GM18873 (cell line): Measurements from ENCODE around the gene SCAANT1.

Experiments
- ATAC-seq: cut with Tn5 transposase; IDR thresholded peaks from one replicate; pipeline ENCODE4 v1.9.1; 2021; ENCODE audit warnings: mild to moderate bottlenecking, moderate library complexity, moderate number of reproducible peaks; ENCODE audit not compliant: unreplicated experiment, low FRiP score

Gene SCAANT1

DNA sequence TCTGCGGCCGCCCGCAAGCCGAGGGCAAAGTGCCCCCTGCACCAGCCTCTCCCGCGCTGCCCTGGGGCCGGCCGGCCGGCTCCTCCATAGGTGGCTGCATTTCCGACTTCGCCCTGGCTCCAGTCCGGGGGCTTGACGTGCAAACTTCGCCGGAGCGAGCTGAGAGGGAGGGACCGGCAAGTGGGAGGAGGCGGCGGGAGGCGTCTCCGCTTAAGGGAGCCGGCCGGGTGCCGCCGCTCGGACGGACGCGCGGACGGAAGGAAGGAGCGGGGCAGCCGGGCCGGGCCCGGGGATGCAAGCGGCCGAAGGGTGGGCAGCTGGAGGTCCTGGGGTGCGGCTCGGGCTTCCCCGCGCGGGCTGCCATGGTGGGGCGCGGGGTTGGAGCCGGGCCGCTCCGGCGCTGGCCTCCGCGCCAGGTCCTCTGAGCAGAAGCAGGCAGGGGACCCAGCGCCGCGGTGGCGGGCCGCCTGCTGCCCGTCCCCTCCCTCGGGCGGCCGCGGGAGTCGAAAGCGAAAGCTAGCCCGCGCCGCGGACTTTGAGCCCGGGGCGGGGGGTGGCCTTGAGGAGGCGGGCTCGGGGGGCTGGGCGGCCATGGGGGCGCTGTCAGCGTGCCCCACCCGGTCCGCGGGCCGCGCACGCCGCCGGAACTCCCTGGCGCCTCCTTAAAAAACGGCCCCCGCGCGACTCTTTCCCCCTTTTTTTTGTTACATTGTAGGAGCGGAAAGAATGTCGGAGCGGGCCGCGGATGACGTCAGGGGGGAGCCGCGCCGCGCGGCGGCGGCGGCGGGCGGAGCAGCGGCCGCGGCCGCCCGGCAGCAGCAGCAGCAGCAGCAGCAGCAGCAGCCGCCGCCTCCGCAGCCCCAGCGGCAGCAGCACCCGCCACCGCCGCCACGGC lies at the start of gene SCAANT1:
TSS of gene SCAANT1 (minus strand) at position 511 of the 895 bp plus-strand sequence.
- peak; percentile 79 for ATAC-seq

DNA sequence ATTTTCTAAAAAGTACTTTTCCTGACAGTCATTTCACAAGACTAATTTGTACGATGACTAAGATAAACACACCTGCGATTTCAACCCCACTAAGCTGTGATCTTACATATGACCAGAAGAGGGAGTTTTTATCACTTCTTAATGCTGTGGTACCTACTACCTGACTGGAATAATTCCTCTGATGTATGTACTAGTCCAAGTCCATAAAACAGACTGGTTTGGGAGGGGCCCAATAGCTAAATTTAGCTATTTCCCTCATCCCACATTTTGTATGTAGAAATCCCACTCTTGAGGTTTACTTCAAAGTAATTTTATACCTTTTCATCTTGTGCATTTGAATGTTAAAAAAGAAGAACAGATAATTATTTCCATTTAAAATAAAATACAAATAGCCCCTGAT lies 49.7 kb upstream of the SCAANT1 start:
- peak; percentile 79 for ATAC-seq

DNA sequence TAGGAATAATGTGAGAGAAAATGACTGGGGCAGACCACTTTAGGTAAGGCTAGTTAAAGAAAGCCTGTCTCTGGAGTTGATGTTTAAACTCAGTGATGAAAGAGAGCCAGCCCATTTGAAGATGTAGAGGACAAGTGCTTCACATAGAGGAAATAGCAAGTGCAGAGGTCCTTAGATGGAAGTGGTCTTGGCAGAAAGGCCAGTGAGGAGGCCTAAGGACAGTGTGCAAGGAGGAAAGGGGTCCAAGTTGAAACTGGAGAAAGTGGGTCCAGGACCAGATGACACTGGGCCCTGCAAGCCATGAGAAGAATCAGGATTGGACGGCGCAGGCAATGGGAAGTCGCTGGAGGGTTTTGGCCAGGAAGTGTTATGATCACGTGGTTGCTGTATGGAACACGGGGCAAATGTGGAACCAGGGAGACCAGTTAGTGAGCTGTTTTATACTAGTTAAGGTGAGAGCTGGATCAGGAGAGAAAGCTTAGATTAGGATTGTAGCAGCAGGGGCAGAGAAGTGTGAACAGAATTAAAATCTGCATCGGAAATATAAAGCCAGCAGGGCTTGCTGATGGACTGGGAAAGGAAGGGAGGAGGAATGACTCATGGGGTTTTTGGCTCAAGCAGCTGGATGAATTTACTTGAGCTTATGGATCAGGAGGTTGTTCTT lies 48.0 kb upstream of the SCAANT1 start:
- no peak for ATAC-seq

DNA sequence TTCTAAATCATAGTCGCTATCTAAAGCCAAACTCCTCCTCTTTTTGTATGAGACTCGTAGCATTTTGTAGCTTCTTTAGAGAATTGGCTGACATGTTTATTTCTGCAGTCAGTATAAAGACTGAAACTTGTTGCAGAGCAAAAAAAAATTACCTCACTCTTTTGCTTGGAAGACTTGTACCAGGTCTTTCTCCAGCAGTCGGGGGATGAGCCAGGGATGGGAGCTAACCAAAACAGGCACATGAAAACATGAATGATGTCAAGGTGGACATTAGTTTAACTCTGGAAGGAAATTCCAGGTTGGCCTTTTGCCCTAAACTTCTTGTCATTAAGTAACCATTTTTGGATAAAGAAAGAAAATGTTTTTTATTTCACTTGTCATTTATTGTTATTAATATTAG lies 47.0 kb upstream of the SCAANT1 start:
- no peak for ATAC-seq

DNA sequence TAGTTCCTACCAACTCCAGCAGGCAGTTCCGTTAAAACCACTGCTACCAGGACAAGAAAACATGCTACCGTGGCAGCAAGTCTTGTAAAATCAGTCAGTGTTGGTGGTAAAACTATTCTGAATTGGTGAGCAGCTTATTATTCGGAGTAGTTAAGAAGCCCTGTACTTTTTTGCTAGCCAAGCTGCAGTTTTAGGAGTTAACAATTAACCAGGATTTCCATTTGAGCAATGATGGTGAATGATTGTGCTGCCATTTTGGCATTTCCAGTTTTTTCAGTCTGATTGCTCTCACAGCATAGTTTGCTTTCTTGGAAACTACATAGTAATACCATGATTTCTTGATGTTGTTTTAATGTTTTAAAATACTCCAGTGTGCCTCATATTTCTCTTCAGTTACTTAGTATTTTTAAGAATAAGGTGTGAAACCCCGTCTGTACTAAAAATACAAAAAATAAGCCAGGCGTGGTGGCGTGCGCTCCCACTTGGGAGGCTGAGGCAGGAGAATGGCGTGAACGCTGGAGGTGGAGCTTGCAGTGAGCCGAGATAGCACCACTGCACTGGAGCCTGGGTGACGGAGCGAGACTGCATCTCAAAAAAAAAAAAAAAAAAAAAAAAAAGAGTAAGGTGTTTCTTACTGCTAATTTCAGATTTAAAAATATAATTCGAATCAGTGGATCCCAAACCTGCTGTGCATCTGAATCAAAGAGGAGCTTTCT lies 43.8 kb upstream of the SCAANT1 start:
- no peak for ATAC-seq

DNA sequence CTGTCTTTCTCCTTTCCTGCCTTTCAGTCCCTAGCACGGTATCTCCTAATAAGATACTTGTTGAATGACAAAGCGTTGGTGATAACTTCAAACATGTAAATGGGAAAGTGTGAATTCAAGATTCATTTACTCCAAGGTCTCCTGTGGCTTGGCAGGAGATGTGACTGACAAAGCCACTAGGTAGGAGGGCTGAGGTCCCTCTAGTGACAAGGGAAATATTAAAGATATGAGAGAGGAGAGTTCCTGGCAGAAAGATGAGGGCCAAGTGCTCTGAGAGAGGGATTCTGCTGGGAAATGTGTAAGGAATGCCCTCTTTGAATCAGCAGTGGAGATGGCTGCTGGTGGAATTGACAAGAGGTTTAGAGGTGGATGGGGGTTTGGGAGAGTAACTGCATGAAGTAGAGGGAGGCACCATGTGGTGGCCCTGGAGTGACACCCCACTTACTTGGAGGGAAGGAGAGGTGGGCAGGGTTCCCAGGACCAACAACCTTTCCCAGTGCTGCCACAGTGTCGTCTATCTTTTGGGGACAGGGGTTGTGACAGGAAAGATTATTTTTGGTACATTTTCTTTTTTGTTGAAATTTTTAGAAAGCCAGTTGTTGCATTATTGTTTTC lies 43.0 kb upstream of the SCAANT1 start:
- ATAC-seq: no peak

DNA sequence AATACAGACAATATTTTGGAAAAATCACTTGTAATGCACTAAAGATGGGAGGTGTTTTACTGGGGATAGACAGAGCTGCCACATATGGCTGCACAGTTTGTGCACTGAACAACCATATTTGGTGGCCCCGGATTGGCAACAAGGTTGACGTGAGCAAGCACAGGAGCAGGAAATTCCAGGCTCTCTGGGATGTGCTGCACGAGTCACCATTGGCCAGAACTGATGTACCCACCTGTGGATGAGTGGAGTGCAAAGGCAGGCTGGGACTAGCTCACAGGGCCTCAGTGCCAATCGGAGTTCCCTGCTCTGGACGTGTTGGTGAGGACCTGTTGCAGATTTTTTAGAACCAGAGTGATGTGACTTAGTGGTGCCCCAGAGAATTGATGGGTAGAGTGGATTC lies 42.0 kb upstream of the SCAANT1 start:
- ATAC-seq: no peak

DNA sequence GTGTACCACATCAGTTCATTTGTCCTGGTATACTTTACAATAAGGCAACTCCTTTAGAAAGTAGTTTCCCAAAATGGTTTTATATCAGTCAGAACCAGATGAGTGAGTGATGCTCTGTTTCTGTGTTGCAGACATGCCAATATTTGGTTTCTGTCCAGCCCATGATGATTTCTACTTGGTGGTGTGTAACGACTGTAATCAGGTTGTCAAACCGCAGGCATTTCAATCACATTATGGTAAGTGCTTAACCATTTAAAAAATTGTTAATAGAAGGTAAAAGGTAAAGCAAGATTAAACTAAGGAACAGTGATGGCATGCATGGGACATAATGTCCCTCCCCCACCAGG lies 40.0 kb upstream of the SCAANT1 start:
- no peak for ATAC-seq

DNA sequence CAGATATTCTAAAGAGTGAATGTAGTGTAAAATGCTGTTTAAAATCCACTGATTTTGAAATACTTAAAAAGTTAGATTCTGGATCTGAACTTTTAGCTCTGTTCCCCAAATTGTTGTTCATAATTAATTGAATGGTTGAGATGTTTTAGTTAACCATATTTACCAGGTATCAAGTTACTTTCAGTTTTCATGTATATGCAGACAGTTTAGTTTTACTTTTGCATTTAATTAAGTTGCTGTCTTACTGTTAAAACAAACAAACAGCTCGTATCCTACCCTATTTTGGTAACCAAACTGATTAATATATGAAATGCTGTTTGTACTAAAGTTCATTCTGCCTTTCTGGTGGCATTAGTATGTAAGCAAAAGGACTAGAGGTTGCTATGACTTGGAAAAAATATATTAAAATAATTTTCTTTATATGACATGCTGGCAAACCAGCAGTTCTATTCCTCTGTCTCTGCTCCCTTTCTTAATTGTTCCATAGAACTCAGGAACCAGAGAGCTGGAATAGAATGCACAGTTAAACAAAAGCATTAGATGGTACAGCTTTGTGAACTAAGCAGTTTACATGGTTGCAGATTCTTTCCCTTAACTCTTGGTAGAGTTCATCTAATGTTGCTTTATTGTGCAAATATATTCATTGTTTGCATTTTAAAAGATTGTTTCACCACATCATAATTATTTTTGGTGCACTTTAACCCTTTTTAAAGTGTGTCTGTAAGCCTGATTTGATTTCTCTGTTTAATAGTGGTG lies 39.5 kb upstream of the SCAANT1 start:
- no peak for ATAC-seq

DNA sequence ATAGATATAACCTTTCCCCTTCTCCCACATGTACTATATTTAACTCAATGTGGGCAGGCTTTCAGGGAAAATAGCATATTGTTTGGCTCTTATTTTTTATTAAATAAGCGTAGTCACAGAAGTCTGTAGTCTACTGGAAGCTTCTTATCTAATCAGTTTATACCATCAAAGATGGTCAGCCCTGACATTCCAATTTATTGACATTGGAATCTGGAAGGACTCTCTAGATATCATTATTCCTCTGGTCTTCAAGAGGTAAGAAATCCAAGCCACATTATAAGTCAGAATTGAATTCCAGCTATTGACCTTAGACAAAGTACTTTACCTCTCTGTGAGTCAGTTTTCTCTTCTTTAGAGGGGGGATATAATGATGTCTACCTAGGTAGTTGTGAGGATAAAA lies 38.5 kb upstream of the SCAANT1 start:
- ATAC-seq: no peak

DNA sequence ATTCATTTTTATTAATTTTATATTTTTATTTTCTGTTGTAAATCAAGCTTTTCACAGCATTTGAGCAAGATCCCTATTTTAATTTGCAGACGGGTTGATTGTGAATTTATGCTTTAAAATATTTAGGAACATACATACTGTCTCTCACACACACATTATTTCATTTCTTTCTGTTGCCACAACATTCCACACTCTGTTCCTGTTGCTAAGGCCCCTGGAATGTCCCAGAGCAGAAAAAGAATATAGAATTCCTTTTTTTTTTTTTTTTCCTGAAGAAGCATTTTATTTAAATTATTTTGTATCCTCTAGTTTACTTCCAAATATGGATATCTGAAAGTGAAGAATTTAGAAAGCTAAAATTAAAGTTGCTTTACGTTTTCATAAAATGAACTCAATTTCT lies 36.8 kb upstream of the SCAANT1 start:
- no peak for ATAC-seq

DNA sequence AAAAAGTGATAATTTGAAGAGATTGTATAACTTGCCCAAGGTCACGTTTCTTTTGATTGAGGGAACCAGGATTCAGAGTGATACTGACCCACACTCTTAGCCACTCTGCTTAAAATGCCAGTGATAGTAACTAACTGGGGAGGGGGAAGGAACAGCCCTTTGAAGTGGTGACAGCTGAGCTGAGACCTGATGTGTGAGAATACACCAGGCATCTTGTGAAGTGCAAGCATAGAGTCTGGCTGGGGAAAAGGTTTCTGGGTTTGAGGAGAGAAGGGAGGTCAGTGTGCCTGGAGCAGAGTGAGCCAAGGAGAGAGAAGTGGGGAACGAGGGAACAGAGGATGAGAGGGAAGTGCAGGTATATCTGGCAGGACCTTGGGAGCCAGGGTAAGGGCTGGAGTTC lies 35.4 kb upstream of the SCAANT1 start:
- no peak for ATAC-seq

DNA sequence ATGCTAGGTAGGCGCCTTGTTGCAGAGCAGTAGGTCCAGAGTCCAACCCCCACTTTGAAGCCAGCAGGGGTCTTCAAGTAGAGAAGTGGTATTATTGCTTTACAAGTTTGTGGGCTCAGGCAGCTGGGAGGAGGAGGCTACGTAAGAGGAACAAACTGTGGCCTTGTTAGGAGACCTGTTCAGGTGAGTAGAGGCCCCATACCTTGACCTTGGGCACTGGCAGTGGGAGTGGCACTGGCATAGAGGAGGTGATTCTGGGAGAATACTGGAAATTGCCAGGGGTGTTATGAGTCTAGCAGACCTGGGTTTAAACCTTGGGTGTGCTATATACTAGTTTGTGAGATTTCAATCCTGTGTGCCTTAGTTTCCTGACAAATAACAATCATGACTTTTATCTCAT lies 34.6 kb upstream of the SCAANT1 start:
- ATAC-seq: no peak

DNA sequence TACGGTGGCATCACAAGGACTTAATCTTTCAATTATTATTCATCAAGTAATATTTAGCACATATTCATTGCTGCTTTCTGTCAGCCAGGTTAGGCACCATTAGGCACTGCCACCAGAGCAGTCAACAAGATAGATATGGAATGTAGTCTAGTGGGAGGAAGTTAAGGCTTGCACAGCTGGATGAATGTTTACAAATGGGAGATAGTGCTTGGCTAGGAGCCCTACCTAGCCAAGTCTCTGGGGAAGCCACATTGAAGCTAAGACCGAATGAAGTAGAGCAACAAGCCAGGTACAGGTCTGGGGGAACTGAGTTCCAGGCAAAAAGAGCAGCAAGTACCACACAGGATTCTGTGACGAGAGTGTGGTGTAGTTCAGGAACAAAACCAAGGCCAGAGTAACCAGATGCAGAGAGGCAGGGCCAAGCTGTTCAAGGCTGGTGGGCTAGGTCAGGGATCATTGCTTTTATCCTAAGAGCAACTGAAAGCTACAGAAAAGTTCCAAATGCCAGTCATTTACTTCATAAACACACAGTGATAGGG lies 33.4 kb upstream of the SCAANT1 start:
- no peak for ATAC-seq

DNA sequence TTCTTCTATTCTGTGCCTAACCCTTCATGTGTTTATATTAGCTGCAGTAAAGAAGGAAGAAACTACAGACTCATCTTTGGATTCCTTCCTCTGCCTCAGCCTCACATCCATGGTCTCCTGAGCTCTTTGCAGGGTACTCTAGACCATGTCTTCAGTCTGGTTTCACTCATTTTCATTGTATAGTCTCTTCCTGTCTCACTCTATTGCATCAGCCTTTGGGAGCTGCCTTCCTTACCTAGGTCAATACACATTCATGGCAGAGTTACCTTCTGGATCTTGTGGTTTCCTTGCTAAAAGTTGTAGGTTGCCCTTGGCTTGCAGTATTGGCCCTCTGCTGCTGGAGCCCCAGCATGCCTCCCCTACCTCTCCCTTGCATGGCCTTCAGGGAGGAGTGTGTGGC lies 31.5 kb upstream of the SCAANT1 start:
- no peak for ATAC-seq

DNA sequence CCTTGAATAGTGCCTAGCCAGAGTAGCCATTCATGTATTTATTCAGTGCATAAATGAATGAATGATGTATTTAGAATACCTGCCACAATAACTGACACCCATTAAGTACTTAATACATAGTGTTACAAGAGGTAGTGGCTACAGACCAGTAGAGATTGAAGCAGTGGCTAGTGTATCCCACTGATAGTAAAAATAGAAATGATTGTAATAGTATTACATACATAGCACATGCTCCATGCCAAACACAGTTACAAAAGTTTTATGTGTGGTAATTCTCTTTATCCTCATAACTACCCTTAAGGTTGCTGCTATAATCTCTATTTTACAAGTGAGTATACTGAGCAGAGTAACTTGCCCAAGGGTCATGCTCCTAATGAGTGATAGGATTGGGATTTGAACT lies 30.3 kb upstream of the SCAANT1 start:
- no peak for ATAC-seq

DNA sequence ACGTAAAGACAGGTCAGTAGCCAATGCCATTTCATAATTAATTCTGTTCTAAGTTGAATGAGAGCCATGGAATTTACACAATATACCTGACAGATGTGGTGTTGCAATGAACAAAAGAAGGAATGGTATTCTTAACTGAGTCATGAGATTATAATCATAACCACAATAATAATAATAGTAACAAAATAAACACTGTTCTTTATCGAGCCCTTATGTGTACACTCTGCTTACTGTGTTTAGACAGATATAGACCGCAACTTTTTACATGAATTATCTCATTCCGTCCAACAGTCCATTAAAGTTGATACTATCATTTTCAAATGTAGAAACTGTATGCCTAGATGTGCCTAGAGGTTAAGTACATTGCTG lies 28.2 kb upstream of the SCAANT1 start:
- no peak for ATAC-seq

DNA sequence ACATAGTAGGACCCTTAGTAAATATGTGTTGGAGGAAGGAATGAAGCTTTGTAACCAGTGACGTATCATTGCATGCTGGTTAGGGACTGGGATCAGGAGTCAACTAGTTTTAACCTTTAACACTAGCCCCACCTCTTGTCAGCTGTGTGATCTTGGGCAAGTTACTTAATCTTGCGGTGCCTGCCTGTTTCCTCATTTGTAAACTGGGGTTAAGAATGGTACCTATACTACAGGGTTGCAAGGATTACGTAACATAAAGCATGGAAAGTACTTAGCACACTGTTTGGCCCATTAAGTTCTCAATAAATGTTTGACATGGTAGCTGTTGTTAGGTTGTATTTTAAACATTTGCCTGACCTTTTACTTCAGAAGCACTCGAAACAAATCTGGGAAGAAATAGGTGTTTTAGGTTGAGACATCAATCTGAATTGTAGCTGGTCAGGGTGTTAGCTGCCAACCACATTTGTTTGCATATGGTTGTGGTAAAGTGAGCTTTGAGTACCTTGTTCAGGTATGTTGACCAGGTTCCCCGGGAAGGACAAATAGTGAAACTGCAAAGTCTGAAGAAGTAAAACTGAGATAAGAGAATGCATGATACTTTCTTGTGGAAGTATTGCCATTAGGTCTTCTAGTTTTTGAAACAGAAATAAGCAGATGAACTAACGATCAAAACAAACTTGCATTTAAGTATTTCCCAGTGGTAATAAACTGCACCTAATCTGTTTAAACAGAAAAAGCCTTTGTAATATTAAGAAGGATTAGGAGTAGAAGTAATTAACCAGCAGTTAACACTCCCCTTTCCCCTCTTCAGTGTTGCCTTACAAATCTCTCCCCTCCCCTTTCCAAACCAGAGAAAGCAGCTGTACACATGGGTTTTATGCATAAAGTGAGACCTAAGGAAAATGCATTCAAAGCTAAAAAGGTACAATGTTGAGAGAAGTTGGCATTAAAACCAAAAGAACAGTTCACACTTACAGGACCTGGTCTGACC lies 25.8 kb upstream of the SCAANT1 start:
- peak; percentile 67 for ATAC-seq

DNA sequence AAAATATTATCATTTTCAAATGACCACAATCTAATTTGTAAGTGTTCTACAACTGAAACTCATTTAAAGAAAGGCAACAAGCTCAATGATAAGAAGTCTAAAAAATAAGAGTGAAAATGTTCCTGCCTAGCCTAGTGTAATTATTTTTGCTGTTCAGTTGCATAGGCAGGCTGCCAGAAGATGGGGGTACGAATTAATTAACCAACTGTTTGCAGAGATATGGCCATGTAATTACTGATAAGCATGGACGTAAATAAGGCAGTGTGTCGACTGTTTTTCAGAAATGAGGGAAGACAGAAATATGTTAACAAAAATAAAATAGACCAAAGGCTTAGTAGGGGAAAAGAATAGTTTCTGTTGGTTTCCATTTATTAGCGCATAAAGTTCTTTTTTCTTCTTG lies 24.7 kb upstream of the SCAANT1 start:
- ATAC-seq: no peak
